ENCODE data around the gene PTPN23. TPM values are rescaled to one million over a fixed set of nuclear protein-coding genes. Genes with fewer than 3 reads are reported as not detected.

PTPN23 gene
- total RNA-seq, 3 donors from 2014 or later, result 14.3 to 23.3 (median 18.4) TPM

DNA sequence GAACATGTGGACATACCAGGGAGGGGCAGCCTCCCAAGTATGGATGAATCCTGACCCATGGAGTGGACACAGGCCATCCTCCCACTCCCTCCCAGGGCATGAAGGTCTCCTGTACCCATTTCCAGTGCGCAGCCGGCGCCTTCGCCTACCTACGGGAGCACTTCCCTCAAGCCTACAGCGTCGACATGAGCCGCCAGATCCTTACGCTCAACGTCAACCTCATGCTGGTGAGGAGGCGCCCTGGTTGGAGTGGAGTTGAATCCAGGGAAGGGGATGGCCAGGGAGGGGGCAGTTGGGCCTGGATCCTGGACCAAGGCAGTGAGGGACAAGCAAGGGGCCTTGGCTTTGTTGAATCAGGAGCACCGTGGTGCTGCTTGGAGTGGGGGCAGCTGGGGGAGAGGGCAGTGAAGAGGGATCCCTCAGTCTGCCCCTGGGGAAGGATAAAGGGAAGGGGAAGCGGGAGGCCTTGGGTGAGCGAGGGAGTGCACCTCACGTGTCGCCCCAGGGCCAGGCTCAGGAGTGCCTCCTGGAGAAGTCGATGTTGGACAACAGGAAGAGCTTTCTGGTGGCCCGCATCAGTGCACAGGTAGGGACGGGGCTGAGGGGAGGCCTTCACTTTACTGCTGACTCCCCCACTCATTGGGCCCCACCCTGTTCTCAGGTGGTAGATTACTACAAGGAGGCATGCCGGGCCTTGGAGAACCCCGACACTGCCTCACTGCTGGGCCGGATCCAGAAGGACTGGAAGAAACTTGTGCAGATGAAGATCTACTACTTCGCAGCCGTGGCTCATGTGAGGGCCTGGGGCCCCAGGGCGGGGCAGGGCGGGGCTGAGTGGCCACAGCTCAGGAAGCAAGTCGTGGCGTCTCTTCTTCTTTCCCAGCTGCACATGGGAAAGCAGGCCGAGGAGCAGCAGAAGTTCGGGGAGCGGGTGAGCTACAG lies 25.3 kb downstream of the PTPN23 start:
- peaks cover 0 to 3% of the 10 kb centered on the region in 2 donors for H3K4me1 ChIP-seq
- no peak for TF ChIP-seq POLR2A (IDR thresholded peaks at IDR 0.05)
- peak in 1 of 2 donors; percentile 68 for DNase-seq (ENCODE audit: low spot score in 2 of 2)
- H3K36me3 ChIP-seq, result peaks cover 2% of the 10 kb centered on the region
- H3K27me3 ChIP-seq, result no peaks in the 10 kb centered on the region
- H3K9me3 ChIP-seq, result no peaks in the 10 kb centered on the region
- H3K27ac ChIP-seq, result peak overlapping the region; percentile 33 to 74
- intact Hi-C loops (cut with DNase I; ENCODE audit: low total_unique reads), result no loop called here
- H3K4me3 ChIP-seq, result no peak overlapping the region

DNA sequence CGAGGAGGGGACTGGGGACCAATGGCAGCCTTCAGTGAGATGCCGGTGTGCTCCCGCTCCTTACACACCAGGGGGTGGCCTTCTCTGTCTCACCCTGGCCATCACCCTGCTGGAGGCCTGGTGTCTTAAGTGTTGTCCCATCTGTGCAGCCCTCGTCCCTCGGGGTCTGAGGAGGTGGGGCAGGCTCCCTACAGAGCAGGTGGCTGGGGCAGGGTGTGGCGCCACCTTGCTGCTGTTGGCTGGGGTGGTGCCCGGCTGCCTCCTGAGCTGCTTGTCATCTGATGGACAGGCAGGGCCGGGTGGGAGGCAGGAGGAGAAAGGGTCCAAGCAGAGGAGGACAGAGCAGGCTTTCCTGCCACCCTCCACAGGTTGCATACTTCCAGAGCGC lies 25.9 kb downstream of the PTPN23 start:
- intact Hi-C loops (cut with DNase I; ENCODE audit: low total_unique reads), result no loop called here
- Histone ChIP-seq H3K4me1 (peaks cover 0 to 3% of the 10 kb centered on the region in 2 donors), H3K27ac (no peak overlapping the region), H3K4me3 (no peak overlapping the region), H3K9me3 (no peaks in the 10 kb centered on the region), H3K36me3 (peaks cover 9% of the 10 kb centered on the region), H3K27me3 (no peaks in the 10 kb centered on the region)
- DNase-seq (ENCODE audit: low spot score in 2 of 2), result no peak
- no peak for TF ChIP-seq POLR2AphosphoS5 (IDR thresholded peaks at IDR 0.05)
- no peak for TF ChIP-seq POLR2A (IDR thresholded peaks at IDR 0.05)
- TF ChIP-seq, protein P1, sequence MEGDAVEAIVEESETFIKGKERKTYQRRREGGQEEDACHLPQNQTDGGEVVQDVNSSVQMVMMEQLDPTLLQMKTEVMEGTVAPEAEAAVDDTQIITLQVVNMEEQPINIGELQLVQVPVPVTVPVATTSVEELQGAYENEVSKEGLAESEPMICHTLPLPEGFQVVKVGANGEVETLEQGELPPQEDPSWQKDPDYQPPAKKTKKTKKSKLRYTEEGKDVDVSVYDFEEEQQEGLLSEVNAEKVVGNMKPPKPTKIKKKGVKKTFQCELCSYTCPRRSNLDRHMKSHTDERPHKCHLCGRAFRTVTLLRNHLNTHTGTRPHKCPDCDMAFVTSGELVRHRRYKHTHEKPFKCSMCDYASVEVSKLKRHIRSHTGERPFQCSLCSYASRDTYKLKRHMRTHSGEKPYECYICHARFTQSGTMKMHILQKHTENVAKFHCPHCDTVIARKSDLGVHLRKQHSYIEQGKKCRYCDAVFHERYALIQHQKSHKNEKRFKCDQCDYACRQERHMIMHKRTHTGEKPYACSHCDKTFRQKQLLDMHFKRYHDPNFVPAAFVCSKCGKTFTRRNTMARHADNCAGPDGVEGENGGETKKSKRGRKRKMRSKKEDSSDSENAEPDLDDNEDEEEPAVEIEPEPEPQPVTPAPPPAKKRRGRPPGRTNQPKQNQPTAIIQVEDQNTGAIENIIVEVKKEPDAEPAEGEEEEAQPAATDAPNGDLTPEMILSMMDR (IDR thresholded peaks at IDR 0.05), result no peak

DNA sequence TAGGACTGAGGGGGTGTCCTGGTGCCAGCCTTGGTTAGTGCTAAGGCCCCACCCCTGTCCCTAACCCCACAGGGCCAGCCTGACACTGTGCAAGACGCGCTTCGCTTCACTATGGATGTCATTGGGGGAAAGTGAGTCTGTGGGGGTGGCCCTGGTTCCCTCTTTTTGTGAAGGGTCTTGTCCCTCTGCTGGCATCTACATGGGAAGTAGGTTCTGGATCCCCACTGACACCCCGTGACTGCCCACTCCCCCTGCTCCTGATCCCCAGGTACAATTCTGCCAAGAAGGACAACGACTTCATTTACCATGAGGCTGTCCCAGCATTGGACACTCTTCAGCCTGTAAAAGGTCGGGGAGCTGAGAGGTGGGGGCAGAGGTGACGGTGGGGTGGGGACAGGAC lies 26.4 kb downstream of the PTPN23 start:
- intact Hi-C loops (cut with DNase I; ENCODE audit: low total_unique reads), result no loop called here
- no peaks in the 10 kb centered on the region for H3K27me3 ChIP-seq
- no peak overlapping the region for H3K4me3 ChIP-seq
- no peak overlapping the region for H3K27ac ChIP-seq
- no peak for TF ChIP-seq POLR2AphosphoS5 (IDR thresholded peaks at IDR 0.05)
- TF ChIP-seq, protein P1 (IDR thresholded peaks at IDR 0.05), result no peak
- peaks cover 0 to 3% of the 10 kb centered on the region in 2 donors for H3K4me1 ChIP-seq
- no peak for DNase-seq (ENCODE audit: low spot score in 2 of 2)
- no peaks in the 10 kb centered on the region for H3K9me3 ChIP-seq
- H3K36me3 ChIP-seq, result peaks cover 13% of the 10 kb centered on the region

DNA sequence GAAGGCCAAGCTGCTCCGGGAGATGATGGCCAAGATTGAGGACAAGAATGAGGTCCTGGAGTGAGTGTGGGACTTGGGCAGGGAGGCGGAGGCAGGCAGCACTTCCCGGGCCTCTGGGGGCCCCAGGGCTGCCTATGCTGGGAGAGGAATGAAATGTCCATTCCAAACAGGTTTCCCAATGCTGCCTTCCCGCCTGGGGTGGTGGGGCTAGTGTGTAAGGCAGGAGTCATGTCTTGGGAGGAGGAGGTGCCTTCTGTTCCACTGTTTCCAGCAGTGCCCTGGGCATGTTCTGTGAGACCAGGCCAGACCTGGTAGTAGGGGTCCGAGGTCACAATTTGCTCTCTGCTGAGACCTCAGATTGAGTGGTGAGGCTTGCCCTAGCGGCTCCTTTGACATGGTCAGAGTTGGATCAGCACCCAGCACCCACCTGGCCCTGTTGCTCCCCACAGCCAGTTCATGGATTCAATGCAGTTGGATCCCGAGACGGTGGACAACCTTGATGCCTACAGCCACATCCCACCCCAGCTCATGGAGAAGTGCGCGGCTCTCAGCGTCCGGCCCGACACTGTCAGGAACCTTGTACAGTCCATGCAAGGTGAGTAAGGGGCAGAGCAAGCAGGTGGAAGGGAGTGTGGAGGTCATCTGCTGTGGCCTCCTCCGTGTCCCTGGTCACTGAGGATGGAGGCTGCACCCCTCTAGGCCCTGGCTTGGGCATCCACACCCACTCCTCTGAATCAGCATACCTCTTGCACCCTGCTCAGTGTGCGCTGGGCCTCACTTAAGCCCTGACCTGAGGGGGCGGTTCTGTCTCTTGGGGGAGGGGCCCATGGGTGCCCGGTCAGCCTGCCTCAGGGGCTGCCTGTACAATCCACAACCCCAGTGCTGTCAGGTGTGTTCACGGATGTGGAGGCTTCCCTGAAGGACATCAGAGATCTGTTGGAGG lies 27.3 kb downstream of the PTPN23 start:
- Histone ChIP-seq H3K27me3 (no peaks in the 10 kb centered on the region), H3K27ac (no peak overlapping the region), H3K9me3 (no peaks in the 10 kb centered on the region), H3K36me3 (peaks cover 18% of the 10 kb centered on the region), H3K4me3 (no peak overlapping the region), H3K4me1 (peaks cover 0 to 3% of the 10 kb centered on the region in 2 donors)
- intact Hi-C loops (cut with DNase I; ENCODE audit: low total_unique reads), result no loop called here
- no peak for DNase-seq (ENCODE audit: low spot score in 2 of 2)
- TF ChIP-seq, protein P1 (IDR thresholded peaks at IDR 0.05), result no peak
- TF ChIP-seq POLR2AphosphoS5 (IDR thresholded peaks at IDR 0.05) (no peak), POLR2A (IDR thresholded peaks at IDR 0.05) (no peak)

DNA sequence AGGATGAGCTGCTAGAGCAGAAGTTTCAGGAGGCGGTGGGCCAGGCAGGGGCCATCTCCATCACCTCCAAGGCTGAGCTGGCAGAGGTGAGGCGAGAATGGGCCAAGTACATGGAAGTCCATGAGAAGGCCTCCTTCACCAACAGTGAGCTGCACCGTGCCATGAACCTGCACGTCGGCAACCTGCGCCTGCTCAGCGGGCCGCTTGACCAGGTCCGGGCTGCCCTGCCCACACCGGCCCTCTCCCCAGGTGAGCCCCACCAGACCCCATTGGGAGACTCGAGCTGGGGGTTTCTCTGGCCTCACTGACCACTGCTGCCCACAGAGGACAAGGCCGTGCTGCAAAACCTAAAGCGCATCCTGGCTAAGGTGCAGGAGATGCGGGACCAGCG lies 28.0 kb downstream of the PTPN23 start:
- TF ChIP-seq POLR2AphosphoS5 (IDR thresholded peaks at IDR 0.05), result no peak
- TF ChIP-seq, protein P1 (IDR thresholded peaks at IDR 0.05), result no peak
- no peak for TF ChIP-seq POLR2A (IDR thresholded peaks at IDR 0.05)
- H3K27me3 ChIP-seq, result no peaks in the 10 kb centered on the region
- DNase-seq (ENCODE audit: low spot score in 2 of 2), result no peak
- intact Hi-C loops (cut with DNase I; ENCODE audit: low total_unique reads), result no loop called here
- no peaks in the 10 kb centered on the region for H3K9me3 ChIP-seq
- H3K27ac ChIP-seq, result no peak overlapping the region
- H3K36me3 ChIP-seq, result peaks cover 18% of the 10 kb centered on the region
- H3K4me1 ChIP-seq, result peaks cover 0 to 3% of the 10 kb centered on the region in 2 donors
- no peak overlapping the region for H3K4me3 ChIP-seq

Measured in breast epithelium (tissue), 4 donors.